GM12874 (cell line): Measurements from ENCODE around the gene VWA7.
A peak's percentile ranks its signal among the peaks of the same experiment; 100 is the strongest.

Experiments
- CTCF ChIP-seq: IDR thresholded peaks from 2 replicates; pipeline ENCODE4 v1.5.1; 2011; ENCODE audit warnings: low read depth, mild to moderate bottlenecking, control low read depth, low read length, moderate library complexity; ENCODE audit not compliant: insufficient read depth

The VWA7 gene

DNA sequence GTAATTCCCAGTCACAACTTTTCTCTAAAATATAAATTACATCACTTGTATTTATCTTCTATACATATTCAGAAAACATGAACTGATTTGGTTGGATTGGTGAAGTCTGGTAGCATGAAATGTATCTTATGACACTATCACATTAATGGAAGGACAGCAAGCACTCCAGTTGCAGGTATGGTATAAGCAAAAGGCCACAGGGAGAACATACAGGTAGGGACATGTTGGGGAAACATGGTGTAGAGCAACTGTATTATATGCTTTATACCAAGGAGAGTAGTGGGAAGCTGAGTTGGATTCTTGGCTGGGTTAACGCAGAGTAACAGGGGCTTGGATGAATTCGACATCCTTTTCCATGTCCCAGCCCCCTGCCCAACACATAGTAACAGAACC lies 19.9 kb upstream of the VWA7 start:
- TF ChIP-seq CTCF: no peak

GRCh38 chr6:31795616-31796298 lies 18.6 kb upstream of the VWA7 start, which contains the start of gene VARS1:
Gene VARS1 (minus strand): TSS chr6:31795752. CDS start chr6:31795217, 535 bp downstream.
- peak; percentile 94 for TF ChIP-seq CTCF

DNA sequence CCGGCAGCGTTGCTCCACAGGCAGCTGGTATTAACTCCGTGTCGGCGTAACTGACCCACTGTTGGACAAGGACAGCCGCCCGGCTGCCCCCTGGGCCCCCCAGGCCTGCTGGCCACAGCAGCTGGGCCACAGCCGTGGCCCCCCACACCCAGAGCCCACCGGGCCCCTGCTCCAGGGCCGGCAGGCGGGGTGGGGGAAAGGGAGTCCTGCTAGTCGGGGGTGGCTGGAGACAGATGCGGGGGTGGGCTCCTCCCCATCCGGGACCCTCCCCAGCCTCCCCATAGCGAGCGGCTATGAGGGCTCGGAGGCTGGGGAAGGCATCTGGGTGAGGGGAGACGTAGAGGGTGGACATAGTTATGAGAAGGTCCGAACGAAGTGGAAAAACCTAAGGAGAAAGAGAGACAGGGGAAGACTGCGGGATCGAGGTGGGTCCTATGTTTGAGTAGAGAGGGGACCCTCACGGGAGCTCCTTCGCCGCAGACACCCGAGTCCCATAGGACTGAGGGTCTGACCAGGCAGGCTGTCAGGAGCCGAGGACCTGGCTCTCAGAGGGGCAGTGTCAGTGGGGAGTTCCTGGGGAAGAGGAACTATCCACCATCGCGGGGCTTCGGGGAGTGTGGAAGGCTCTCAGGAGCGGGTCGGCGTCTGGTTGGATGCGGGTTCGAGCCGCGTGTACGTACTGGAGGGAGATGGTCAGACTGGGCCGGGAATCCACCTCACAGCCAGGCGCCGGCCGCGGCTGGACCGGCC lies 17.9 kb upstream of the VWA7 start:
- TF ChIP-seq CTCF: no peak

DNA sequence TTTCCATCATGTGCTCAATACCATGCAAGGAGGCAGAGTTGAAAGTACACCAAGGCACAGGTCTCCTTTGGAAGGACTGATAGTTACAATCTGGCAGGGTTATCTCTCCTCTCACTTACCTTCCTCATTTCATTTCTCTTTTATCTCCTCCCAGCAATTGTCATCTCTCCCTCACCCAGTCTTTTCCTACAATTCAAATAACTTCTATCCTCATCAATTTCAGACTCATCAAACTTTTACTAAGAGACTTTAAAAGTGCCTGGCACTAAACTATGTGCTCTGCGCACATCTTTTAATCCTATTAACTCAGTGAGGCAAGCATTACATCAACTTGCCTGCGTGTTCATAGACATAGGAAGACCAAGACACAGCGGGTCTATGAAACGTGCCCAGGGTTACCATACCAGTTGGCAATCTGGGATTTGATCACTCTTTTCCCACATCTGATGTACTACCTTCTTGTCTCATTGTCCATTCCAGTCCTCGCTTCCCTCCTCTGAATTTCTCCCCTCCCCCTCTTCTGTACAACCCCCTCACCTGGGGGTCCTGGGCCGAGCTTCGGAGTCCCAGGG lies 17.3 kb upstream of the VWA7 start:
- no peak for TF ChIP-seq CTCF

GRCh38 chr6:31792761-31793171 lies 15.6 kb upstream of the VWA7 start:
- TF ChIP-seq CTCF: no peak

GRCh38 chr6:31792090-31792374 lies 14.9 kb upstream of the VWA7 start:
- no peak for TF ChIP-seq CTCF

GRCh38 chr6:31791324-31792089 lies 14.4 kb upstream of the VWA7 start:
- peak; percentile 71 for TF ChIP-seq CTCF
